HEK293 (cell line): ENCODE data around the gene REM2.

Experiments used
- MZF1 ChIP-seq: fragments of 450-650 bp; formaldehyde crosslinking; IDR thresholded peaks from 2 replicates; pipeline ENCODE4 v1.5.1; 2017; ENCODE audit warnings: missing biosample characterization, missing genetic modification characterization, borderline replicate concordance
- ZNF266 ChIP-seq: fragments of 450-650 bp; formaldehyde crosslinking; IDR thresholded peaks from 2 replicates; pipeline ENCODE4 v1.5.1; 2016; ENCODE audit warnings: missing biosample characterization, missing genetic modification characterization, low read depth
- ZNF433 ChIP-seq: fragments of 450-650 bp; formaldehyde crosslinking; IDR thresholded peaks from 2 replicates; pipeline ENCODE4 v1.5.1; 2016; ENCODE audit warnings: missing biosample characterization, missing genetic modification characterization, low read depth
- TF ChIP-seq, protein P1 (sequence below): fragments of 450-650 bp; formaldehyde crosslinking; IDR thresholded peaks from 2 replicates; pipeline ENCODE4 v1.5.1; 2016; ENCODE audit warnings: missing biosample characterization, missing genetic modification characterization
- TF ChIP-seq, protein P2 (sequence below): fragments of 450-650 bp; formaldehyde crosslinking; IDR thresholded peaks from 2 replicates; pipeline ENCODE4 v1.5.0; 2017; ENCODE audit warnings: missing biosample characterization, missing genetic modification characterization, borderline replicate concordance
- TF ChIP-seq, protein P3 (sequence below): fragments of 450-650 bp; formaldehyde crosslinking; IDR thresholded peaks from 2 replicates; pipeline ENCODE4 v1.5.1; 2017; ENCODE audit warnings: missing biosample characterization, missing genetic modification characterization
- TF ChIP-seq, protein P4 (sequence below): fragments of 450-650 bp; IDR thresholded peaks from 2 replicates; pipeline ENCODE4 v1.5.1; 2018; ENCODE audit warnings: missing biosample characterization, missing genetic modification characterization

DNA sequence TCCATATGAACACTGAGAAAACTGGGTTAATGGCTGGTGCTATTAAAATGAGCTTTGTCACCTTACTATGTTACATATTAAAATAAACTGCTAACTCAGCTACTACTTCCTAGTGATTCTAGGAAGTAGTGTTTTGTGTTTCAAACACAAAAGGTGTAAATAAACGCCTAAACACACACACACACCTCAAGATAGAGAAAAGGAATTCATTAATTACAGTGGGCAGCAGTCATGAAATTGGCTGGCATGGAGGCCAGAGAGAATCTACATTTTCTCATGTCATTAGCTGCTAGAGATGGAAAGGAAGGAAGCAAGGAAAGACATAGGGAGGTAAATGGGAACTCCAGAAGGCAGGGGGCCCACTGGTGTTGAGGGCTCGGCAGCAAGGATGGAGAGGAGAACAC, 46.9 kb downstream of the REM2 start:
- TF ChIP-seq, protein P1, sequence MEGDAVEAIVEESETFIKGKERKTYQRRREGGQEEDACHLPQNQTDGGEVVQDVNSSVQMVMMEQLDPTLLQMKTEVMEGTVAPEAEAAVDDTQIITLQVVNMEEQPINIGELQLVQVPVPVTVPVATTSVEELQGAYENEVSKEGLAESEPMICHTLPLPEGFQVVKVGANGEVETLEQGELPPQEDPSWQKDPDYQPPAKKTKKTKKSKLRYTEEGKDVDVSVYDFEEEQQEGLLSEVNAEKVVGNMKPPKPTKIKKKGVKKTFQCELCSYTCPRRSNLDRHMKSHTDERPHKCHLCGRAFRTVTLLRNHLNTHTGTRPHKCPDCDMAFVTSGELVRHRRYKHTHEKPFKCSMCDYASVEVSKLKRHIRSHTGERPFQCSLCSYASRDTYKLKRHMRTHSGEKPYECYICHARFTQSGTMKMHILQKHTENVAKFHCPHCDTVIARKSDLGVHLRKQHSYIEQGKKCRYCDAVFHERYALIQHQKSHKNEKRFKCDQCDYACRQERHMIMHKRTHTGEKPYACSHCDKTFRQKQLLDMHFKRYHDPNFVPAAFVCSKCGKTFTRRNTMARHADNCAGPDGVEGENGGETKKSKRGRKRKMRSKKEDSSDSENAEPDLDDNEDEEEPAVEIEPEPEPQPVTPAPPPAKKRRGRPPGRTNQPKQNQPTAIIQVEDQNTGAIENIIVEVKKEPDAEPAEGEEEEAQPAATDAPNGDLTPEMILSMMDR, result no peak
- TF ChIP-seq MZF1 (tag by site-specific recombination) (no peak), ZNF266 (tag by site-specific recombination) (no peak), ZNF433 (tag by site-specific recombination) (no peak)
- TF ChIP-seq, protein P2, sequence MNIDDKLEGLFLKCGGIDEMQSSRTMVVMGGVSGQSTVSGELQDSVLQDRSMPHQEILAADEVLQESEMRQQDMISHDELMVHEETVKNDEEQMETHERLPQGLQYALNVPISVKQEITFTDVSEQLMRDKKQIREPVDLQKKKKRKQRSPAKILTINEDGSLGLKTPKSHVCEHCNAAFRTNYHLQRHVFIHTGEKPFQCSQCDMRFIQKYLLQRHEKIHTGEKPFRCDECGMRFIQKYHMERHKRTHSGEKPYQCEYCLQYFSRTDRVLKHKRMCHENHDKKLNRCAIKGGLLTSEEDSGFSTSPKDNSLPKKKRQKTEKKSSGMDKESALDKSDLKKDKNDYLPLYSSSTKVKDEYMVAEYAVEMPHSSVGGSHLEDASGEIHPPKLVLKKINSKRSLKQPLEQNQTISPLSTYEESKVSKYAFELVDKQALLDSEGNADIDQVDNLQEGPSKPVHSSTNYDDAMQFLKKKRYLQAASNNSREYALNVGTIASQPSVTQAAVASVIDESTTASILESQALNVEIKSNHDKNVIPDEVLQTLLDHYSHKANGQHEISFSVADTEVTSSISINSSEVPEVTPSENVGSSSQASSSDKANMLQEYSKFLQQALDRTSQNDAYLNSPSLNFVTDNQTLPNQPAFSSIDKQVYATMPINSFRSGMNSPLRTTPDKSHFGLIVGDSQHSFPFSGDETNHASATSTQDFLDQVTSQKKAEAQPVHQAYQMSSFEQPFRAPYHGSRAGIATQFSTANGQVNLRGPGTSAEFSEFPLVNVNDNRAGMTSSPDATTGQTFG, result no peak
- TF ChIP-seq, protein P3, sequence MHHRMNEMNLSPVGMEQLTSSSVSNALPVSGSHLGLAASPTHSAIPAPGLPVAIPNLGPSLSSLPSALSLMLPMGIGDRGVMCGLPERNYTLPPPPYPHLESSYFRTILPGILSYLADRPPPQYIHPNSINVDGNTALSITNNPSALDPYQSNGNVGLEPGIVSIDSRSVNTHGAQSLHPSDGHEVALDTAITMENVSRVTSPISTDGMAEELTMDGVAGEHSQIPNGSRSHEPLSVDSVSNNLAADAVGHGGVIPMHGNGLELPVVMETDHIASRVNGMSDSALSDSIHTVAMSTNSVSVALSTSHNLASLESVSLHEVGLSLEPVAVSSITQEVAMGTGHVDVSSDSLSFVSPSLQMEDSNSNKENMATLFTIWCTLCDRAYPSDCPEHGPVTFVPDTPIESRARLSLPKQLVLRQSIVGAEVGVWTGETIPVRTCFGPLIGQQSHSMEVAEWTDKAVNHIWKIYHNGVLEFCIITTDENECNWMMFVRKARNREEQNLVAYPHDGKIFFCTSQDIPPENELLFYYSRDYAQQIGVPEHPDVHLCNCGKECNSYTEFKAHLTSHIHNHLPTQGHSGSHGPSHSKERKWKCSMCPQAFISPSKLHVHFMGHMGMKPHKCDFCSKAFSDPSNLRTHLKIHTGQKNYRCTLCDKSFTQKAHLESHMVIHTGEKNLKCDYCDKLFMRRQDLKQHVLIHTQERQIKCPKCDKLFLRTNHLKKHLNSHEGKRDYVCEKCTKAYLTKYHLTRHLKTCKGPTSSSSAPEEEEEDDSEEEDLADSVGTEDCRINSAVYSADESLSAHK (tag by site-specific recombination), result no peak
- TF ChIP-seq, protein P4, sequence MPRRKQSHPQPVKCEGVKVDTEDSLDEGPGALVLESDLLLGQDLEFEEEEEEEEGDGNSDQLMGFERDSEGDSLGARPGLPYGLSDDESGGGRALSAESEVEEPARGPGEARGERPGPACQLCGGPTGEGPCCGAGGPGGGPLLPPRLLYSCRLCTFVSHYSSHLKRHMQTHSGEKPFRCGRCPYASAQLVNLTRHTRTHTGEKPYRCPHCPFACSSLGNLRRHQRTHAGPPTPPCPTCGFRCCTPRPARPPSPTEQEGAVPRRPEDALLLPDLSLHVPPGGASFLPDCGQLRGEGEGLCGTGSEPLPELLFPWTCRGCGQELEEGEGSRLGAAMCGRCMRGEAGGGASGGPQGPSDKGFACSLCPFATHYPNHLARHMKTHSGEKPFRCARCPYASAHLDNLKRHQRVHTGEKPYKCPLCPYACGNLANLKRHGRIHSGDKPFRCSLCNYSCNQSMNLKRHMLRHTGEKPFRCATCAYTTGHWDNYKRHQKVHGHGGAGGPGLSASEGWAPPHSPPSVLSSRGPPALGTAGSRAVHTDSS, result no peak
